Measurements from ENCODE around the gene SLFN13.

- TF ChIP-seq CTCF (conservative IDR thresholded peaks at IDR 0.05 in 1 of 2, IDR thresholded peaks at IDR 0.05 in 1 of 2; ENCODE audit: extremely low read depth in 1 of 2, insufficient read depth in 1 of 2, low read depth in 1 of 2, low read length in 2 of 2) (no peak), EZH2 (IDR thresholded peaks at IDR 0.05; ENCODE audit: borderline replicate concordance, low read length) (no peak)
Measured at GRCh38 chr17:35404360-35404759, 44.2 kb downstream of the SLFN13 start.

Measured in mammary epithelial cell (primary cell).